GM19395 (cell line): ENCODE measurements around the gene COA7.

ENCODE experiments used
- ATAC-seq: cut with Tn5 transposase; IDR thresholded peaks from one replicate; pipeline ENCODE4 v1.9.1; 2021; ENCODE audit warnings: mild to moderate bottlenecking, moderate library complexity; ENCODE audit not compliant: unreplicated experiment

The COA7 gene

DNA sequence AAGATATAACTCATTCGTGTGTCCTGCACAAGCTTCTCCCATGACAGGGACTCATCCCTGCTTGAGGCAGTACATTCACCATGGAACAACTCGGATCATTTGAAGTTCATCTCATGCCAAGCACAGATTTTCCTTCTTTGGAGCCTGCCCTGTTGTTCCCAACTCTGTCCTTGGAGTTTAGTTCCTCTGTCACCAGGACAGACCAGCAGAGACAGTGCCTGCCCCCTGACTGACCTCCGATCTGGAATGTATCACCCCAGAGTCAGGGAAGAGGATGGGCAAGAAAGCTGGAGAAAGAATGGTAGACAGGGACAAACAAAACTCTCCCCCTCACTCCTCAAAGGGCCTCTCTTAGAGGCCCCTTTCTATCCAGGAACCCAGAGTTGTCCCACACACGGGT, 60.2 kb downstream of the COA7 start:
- ATAC-seq: no peak

- peak; percentile 86 for ATAC-seq
Observed at GRCh38 chr1:52636721-52637695, 61.1 kb downstream of the COA7 start.

- no peak for ATAC-seq
Observed at GRCh38 chr1:52635321-52636089, 62.6 kb downstream of the COA7 start.
